ENCODE results near the gene SREBF2. TPM values are rescaled to one million over a fixed set of nuclear protein-coding genes. Genes with fewer than 3 reads are reported as not detected.

The SREBF2 gene
- total and polyA plus RNA-seq, 2 donors from 2014 or later: 49.2 to 71.4 TPM

- Histone ChIP-seq H3K9ac (ENCODE audit: low read length in 3 of 3) (no peak overlapping the region), H3K4me3 (ENCODE audit: low read length in 3 of 3) (no peak overlapping the region), H3K27ac (ENCODE audit: low read depth in 2 of 2, low read length in 2 of 2) (no peak overlapping the region), H3K9me3 (ENCODE audit: control insufficient read depth in 2 of 3, insufficient read depth in 1 of 3, low read length in 3 of 3) (no peaks in the 10 kb centered on the region), H3K27me3 (ENCODE audit: control insufficient read depth, insufficient read depth, low read length) (no peaks in the 10 kb centered on the region), H3K36me3 (ENCODE audit: control insufficient read depth in 2 of 3, insufficient read depth in 3 of 3, low read length in 3 of 3) (peaks cover 0 to 10% (median 6%) of the 10 kb centered on the region in 3 donors), H3K4me1 (ENCODE audit: control insufficient read depth in 2 of 3, insufficient read depth in 2 of 3, low read depth in 1 of 3, low read length in 3 of 3) (no peaks in the 10 kb centered on the region)
- intact Hi-C loops (cut with DNase I): no loop called here
- no peak for TF ChIP-seq CTCF (IDR thresholded peaks at IDR 0.05; ENCODE audit: borderline replicate concordance, extremely low read depth, insufficient read depth)
- no peak for FAIRE-seq
- DNase-seq: no peak
These were observed 19.0 kb upstream of the SREBF2 start for GRCh38 chr22:41813726-41814410.

GRCh38 chr22:41815716-41816115 is 17.2 kb upstream of the SREBF2 start:
- Histone ChIP-seq H3K4me3 (ENCODE audit: low read length in 3 of 3) (no peak overlapping the region), H3K4me1 (ENCODE audit: control insufficient read depth in 2 of 3, insufficient read depth in 2 of 3, low read depth in 1 of 3, low read length in 3 of 3) (no peaks in the 10 kb centered on the region), H3K9ac (ENCODE audit: low read length in 3 of 3) (no peak overlapping the region), H3K9me3 (ENCODE audit: control insufficient read depth in 2 of 3, insufficient read depth in 1 of 3, low read length in 3 of 3) (no peaks in the 10 kb centered on the region), H3K27ac (ENCODE audit: low read depth in 2 of 2, low read length in 2 of 2) (no peak overlapping the region), H3K36me3 (ENCODE audit: control insufficient read depth in 2 of 3, insufficient read depth in 3 of 3, low read length in 3 of 3) (peaks cover 0 to 10% (median 6%) of the 10 kb centered on the region in 3 donors), H3K27me3 (ENCODE audit: control insufficient read depth, insufficient read depth, low read length) (no peaks in the 10 kb centered on the region)
- TF ChIP-seq CTCF (IDR thresholded peaks at IDR 0.05; ENCODE audit: borderline replicate concordance, extremely low read depth, insufficient read depth): no peak
- no peak for DNase-seq
- intact Hi-C loops (cut with DNase I): no loop called here
- FAIRE-seq: no peak

- Histone ChIP-seq H3K27me3 (ENCODE audit: control insufficient read depth, insufficient read depth, low read length) (no peaks in the 10 kb centered on the region), H3K9me3 (ENCODE audit: control insufficient read depth in 2 of 3, insufficient read depth in 1 of 3, low read length in 3 of 3) (no peaks in the 10 kb centered on the region), H3K36me3 (ENCODE audit: control insufficient read depth in 2 of 3, insufficient read depth in 3 of 3, low read length in 3 of 3) (peaks cover 0 to 10% (median 6%) of the 10 kb centered on the region in 3 donors), H3K27ac (ENCODE audit: low read depth in 2 of 2, low read length in 2 of 2) (no peak overlapping the region), H3K9ac (ENCODE audit: low read length in 3 of 3) (no peak overlapping the region), H3K4me3 (ENCODE audit: low read length in 3 of 3) (no peak overlapping the region), H3K4me1 (ENCODE audit: control insufficient read depth in 2 of 3, insufficient read depth in 2 of 3, low read depth in 1 of 3, low read length in 3 of 3) (no peaks in the 10 kb centered on the region)
- DNase-seq (no peak), FAIRE-seq (no peak)
- intact Hi-C loops (cut with DNase I): no loop called here
- no peak for TF ChIP-seq CTCF (IDR thresholded peaks at IDR 0.05; ENCODE audit: borderline replicate concordance, extremely low read depth, insufficient read depth)
These were observed 16.7 kb upstream of the SREBF2 start for GRCh38 chr22:41816241-41816640.

All from kidney (tissue), 14 donors.